Measurements from ENCODE around the gene RAB27B.

RAB27B gene

GRCh38 chr18:54910161-54910919 is 82.1 kb downstream of the RAB27B start:
- H3K4me3 ChIP-seq (replicated peaks in 1 of 2; ENCODE audit: low read depth in 2 of 2, low read length in 2 of 2) = no peak overlapping the region
- DNase-seq (ENCODE audit: low read depth in 2 of 2) = no peak
- no peak for TF ChIP-seq CTCF (IDR thresholded peaks at IDR 0.05; ENCODE audit: low read depth, low read length)

- H3K4me3 ChIP-seq (replicated peaks in 1 of 2; ENCODE audit: low read depth in 2 of 2, low read length in 2 of 2) = no peak overlapping the region
- DNase-seq (ENCODE audit: low read depth in 2 of 2) = no peak
- TF ChIP-seq CTCF (IDR thresholded peaks at IDR 0.05; ENCODE audit: low read depth, low read length) = no peak
Measured at GRCh38 chr18:54911551-54911950, 83.3 kb downstream of the RAB27B start.

GRCh38 chr18:54914816-54915215 is 86.5 kb downstream of the RAB27B start:
- no peak for TF ChIP-seq CTCF (IDR thresholded peaks at IDR 0.05; ENCODE audit: low read depth, low read length)
- H3K4me3 ChIP-seq (replicated peaks in 1 of 2; ENCODE audit: low read depth in 2 of 2, low read length in 2 of 2) = no peak overlapping the region
- DNase-seq (ENCODE audit: low read depth in 2 of 2) = no peak

- H3K4me3 ChIP-seq (replicated peaks in 1 of 2; ENCODE audit: low read depth in 2 of 2, low read length in 2 of 2) = no peak overlapping the region
- DNase-seq (ENCODE audit: low read depth in 2 of 2) = no peak
- TF ChIP-seq CTCF (IDR thresholded peaks at IDR 0.05; ENCODE audit: low read depth, low read length) = no peak
Measured at GRCh38 chr18:54916507-54916906, 88.2 kb downstream of the RAB27B start.

GRCh38 chr18:54918060-54918459 is 89.8 kb downstream of the RAB27B start:
- no peak overlapping the region for H3K4me3 ChIP-seq (replicated peaks in 1 of 2; ENCODE audit: low read depth in 2 of 2, low read length in 2 of 2)
- no peak for DNase-seq (ENCODE audit: low read depth in 2 of 2)
- TF ChIP-seq CTCF (IDR thresholded peaks at IDR 0.05; ENCODE audit: low read depth, low read length) = no peak

GRCh38 chr18:54919412-54919811 is 91.1 kb downstream of the RAB27B start:
- DNase-seq (ENCODE audit: low read depth in 2 of 2) = no peak
- TF ChIP-seq CTCF (IDR thresholded peaks at IDR 0.05; ENCODE audit: low read depth, low read length) = no peak
- H3K4me3 ChIP-seq (replicated peaks in 1 of 2; ENCODE audit: low read depth in 2 of 2, low read length in 2 of 2) = no peak overlapping the region

Measured in cardiac fibroblast (primary cell).